ENCODE measurements around the gene LSM6.

LSM6 gene

DNA sequence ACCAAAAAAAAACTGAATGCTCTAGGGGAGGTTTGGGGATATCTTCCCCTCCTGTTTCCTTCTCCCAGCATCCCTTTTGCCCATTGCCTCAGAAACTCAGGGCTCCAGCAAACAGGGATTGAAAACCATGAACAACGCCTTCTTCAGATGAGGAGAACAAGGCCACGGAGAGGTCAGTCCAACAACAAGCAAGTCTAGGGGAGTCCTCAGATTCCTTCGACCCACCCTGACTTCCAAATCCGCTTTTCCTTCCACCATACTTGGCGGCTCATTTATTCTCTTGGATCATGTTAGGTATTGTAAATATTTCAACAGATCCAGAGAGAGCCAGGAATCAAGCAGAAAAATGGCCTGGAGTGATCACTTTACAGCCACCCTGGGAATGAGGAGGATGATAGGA is 60.7 kb downstream of the LSM6 start:
- Mint-ChIP-seq H3K4me1 (no peaks in the 10 kb centered on the region), H3K27me3 (peaks cover 34% of the 10 kb centered on the region), H3K36me3 (ENCODE audit: insufficient read depth) (no peaks in the 10 kb centered on the region), H3K27ac (ENCODE audit: low read depth) (no peak overlapping the region), H3K9me3 (no peaks in the 10 kb centered on the region), H3K4me3 (no peak overlapping the region)
- ATAC-seq (replicated peaks; ENCODE audit: extremely low read depth, poor library complexity, severe bottlenecking) (no peak), DNase-seq (ENCODE audit: low spot score in 2 of 2) (no peak)

DNA sequence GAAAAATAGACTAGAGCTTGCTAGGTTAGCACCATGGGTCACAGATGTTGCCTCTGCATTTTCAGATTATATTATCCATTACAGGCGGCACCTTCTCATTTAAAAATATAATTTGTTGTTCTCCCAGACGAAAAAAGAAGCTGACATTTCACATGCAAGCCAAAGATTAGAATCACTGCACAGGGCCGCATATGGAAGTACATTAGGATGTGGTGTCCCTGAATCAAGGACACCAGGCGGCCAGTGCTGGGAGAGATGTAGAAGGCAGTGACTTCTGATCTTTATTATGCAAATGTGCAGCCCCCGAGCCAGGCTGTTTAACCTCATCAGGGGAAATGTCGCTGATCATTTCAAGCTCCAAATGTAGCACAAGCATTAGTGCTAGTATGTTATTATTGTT is 61.6 kb downstream of the LSM6 start:
- ATAC-seq (replicated peaks; ENCODE audit: extremely low read depth, poor library complexity, severe bottlenecking) (no peak), DNase-seq (ENCODE audit: low spot score in 2 of 2) (no peak)
- H3K36me3 Mint-ChIP-seq (ENCODE audit: insufficient read depth): no peaks in the 10 kb centered on the region
- H3K9me3 Mint-ChIP-seq: no peaks in the 10 kb centered on the region
- no peak overlapping the region for H3K27ac Mint-ChIP-seq (ENCODE audit: low read depth)
- H3K4me1 Mint-ChIP-seq: no peaks in the 10 kb centered on the region
- H3K27me3 Mint-ChIP-seq: peaks cover 41% of the 10 kb centered on the region
- no peak overlapping the region for H3K4me3 Mint-ChIP-seq

GRCh38 chr4:146238107-146238506 is 62.6 kb downstream of the LSM6 start:
- no peak for ATAC-seq (replicated peaks; ENCODE audit: extremely low read depth, poor library complexity, severe bottlenecking)
- H3K36me3 Mint-ChIP-seq (ENCODE audit: insufficient read depth): no peaks in the 10 kb centered on the region

More at GRCh38 chr4:146238107-146238506, 62.6 kb downstream of the LSM6 start:
- no peak overlapping the region for H3K4me3 Mint-ChIP-seq
- peaks cover 1% of the 10 kb centered on the region for H3K4me1 Mint-ChIP-seq
- H3K27ac Mint-ChIP-seq (ENCODE audit: low read depth): no peak overlapping the region
- H3K27me3 Mint-ChIP-seq: peaks cover 42% of the 10 kb centered on the region
- no peaks in the 10 kb centered on the region for H3K9me3 Mint-ChIP-seq
- DNase-seq (ENCODE audit: low spot score in 2 of 2): no peak
